Right atrium auricular region (tissue), 2 donors: ENCODE measurements around the gene HOXB1. TPM values are rescaled to one million over a fixed set of nuclear protein-coding genes. Genes with fewer than 3 reads are reported as not detected.

Source experiments
- DNase-seq: peaks from one replicate; pipeline ENCODE4 v3.0.0-alpha.2; 2019; ENCODE audit warnings: low spot score
- H3K27ac ChIP-seq, 2 donors: fragments of 200-600 bp; sonication (generic); 1 replicate in 1 of 2; 2 replicates in 1 of 2; pipeline ENCODE4 v1.5.1; 2016 to 2019
- H3K27me3 ChIP-seq, 2 donors: fragments of 200-600 bp; sonication (generic); one replicate each; pipeline versions ENCODE4 v1.5.1 to v1.6.0; 2017 to 2019
- H3K36me3 ChIP-seq: fragments of 200-600 bp; sonication (generic); one replicate; pipeline ENCODE4 v1.5.1; 2016
- H3K4me1 ChIP-seq, 2 donors: fragments of 200-600 bp; sonication (generic); one replicate each; pipeline versions ENCODE4 v1.5.1 to v1.6.0; 2017 to 2019
- H3K4me3 ChIP-seq, 2 donors: fragments of 200-600 bp; sonication (generic); 1 replicate in 1 of 2; 2 replicates in 1 of 2; pipeline ENCODE4 v1.5.1; 2017 to 2019; ENCODE audit warnings: mild to moderate bottlenecking in 1 of 2, moderate library complexity in 1 of 2
- H3K9me3 ChIP-seq, 2 donors: fragments of 200-600 bp; sonication (generic); one replicate each; pipeline ENCODE4 v1.5.1; 2019
- CTCF ChIP-seq, 2 donors: fragments of 200-600 bp; sonication (generic); IDR thresholded peaks; one replicate each; pipeline ENCODE4 v1.5.1; 2019; ENCODE audit warnings: antibody characterized with exemption in 2 of 2
- total RNA-seq, 2 donors: library from RNA; depleted of rRNA; stranded (reverse); fragments of >200 nt; gene quantifications; one replicate each; pipeline ENCODE4 v1.1.0, GENCODE V29; 2016

The HOXB1 gene
- total RNA-seq, 2 donors from 2014 or later = not detected

GRCh38 chr17:48523010-48523409 lies 7.8 kb downstream of the HOXB1 start:
- peaks cover 0 to 10% of the 10 kb centered on the region in 2 donors for H3K27me3 ChIP-seq
- DNase-seq = no peak

GRCh38 chr17:48522031-48522653 lies 8.7 kb downstream of the HOXB1 start:
- no peaks in the 10 kb centered on the region for H3K36me3 ChIP-seq
- no peak overlapping the region for H3K4me3 ChIP-seq
- no peak for DNase-seq
- TF ChIP-seq CTCF (IDR thresholded peaks at IDR 0.05) = no peak
- H3K9me3 ChIP-seq = no peaks in the 10 kb centered on the region
- no peak overlapping the region for H3K27ac ChIP-seq
- peaks cover 0 to 4% of the 10 kb centered on the region in 2 donors for H3K4me1 ChIP-seq
- peaks cover 0 to 10% of the 10 kb centered on the region in 2 donors for H3K27me3 ChIP-seq

More at GRCh38 chr17:48523010-48523409, 7.8 kb downstream of the HOXB1 start:
- Histone ChIP-seq H3K9me3 (no peaks in the 10 kb centered on the region), H3K4me1 (peaks cover 0 to 6% of the 10 kb centered on the region in 2 donors), H3K4me3 (no peak overlapping the region), H3K27ac (no peak overlapping the region), H3K36me3 (no peaks in the 10 kb centered on the region)
- TF ChIP-seq CTCF (IDR thresholded peaks at IDR 0.05) = no peak

GRCh38 chr17:48520631-48521079 lies 10.2 kb downstream of the HOXB1 start:
- DNase-seq = no peak
- Histone ChIP-seq H3K27ac (no peak overlapping the region), H3K4me1 (no peaks in the 10 kb centered on the region), H3K9me3 (no peaks in the 10 kb centered on the region), H3K36me3 (no peaks in the 10 kb centered on the region), H3K27me3 (no peaks in the 10 kb centered on the region), H3K4me3 (no peak overlapping the region)
- TF ChIP-seq CTCF (IDR thresholded peaks at IDR 0.05) = no peak

GRCh38 chr17:48519427-48519826 lies 11.4 kb downstream of the HOXB1 start:
- no peaks in the 10 kb centered on the region for H3K4me1 ChIP-seq
- no peaks in the 10 kb centered on the region for H3K9me3 ChIP-seq
- H3K4me3 ChIP-seq = no peak overlapping the region
- H3K27ac ChIP-seq = no peak overlapping the region
- H3K36me3 ChIP-seq = no peaks in the 10 kb centered on the region
- no peak for TF ChIP-seq CTCF (IDR thresholded peaks at IDR 0.05)
- DNase-seq = no peak
- no peaks in the 10 kb centered on the region for H3K27me3 ChIP-seq

GRCh38 chr17:48517478-48517877 lies 13.3 kb downstream of the HOXB1 start:
- no peaks in the 10 kb centered on the region for H3K27me3 ChIP-seq
- TF ChIP-seq CTCF (IDR thresholded peaks at IDR 0.05) = no peak
- no peak for DNase-seq

More at GRCh38 chr17:48517478-48517877, 13.3 kb downstream of the HOXB1 start:
- Histone ChIP-seq H3K4me1 (no peaks in the 10 kb centered on the region), H3K36me3 (no peaks in the 10 kb centered on the region), H3K9me3 (no peaks in the 10 kb centered on the region), H3K27ac (no peak overlapping the region), H3K4me3 (no peak overlapping the region)
